ENCODE data around the gene IL1B.

IL1B gene

GRCh38 chr2:112791693-112792230, 44.8 kb downstream of the IL1B start:
- H3K27ac ChIP-seq, result no peak overlapping the region
- no peak for TF ChIP-seq ZFX (IDR thresholded peaks at IDR 0.05)
- TF ChIP-seq CTCF (conservative IDR thresholded peaks at IDR 0.05), result no peak

GRCh38 chr2:112791019-112791418, 45.6 kb downstream of the IL1B start:
- TF ChIP-seq ZFX (IDR thresholded peaks at IDR 0.05) (no peak), CTCF (conservative IDR thresholded peaks at IDR 0.05) (no peak)
- H3K27ac ChIP-seq, result no peak overlapping the region

- H3K27ac ChIP-seq, result no peak overlapping the region
- no peak for TF ChIP-seq CTCF (conservative IDR thresholded peaks at IDR 0.05)
- TF ChIP-seq ZFX (IDR thresholded peaks at IDR 0.05), result no peak
These were observed 46.3 kb downstream of the IL1B start for GRCh38 chr2:112790305-112790704.

- no peak for TF ChIP-seq ZFX (IDR thresholded peaks at IDR 0.05)
- no peak for TF ChIP-seq CTCF (conservative IDR thresholded peaks at IDR 0.05)
These were observed 47.4 kb downstream of the IL1B start for GRCh38 chr2:112789186-112789585.

GRCh38 chr2:112788653-112789052, 47.9 kb downstream of the IL1B start:
- no peak for TF ChIP-seq CTCF (conservative IDR thresholded peaks at IDR 0.05)
- no peak for TF ChIP-seq ZFX (IDR thresholded peaks at IDR 0.05)

More at GRCh38 chr2:112789186-112789585, 47.4 kb downstream of the IL1B start:
- H3K27ac ChIP-seq, result no peak overlapping the region

GRCh38 chr2:112787729-112788393, 48.7 kb downstream of the IL1B start:
- no peak for TF ChIP-seq CTCF (conservative IDR thresholded peaks at IDR 0.05)
- no peak for TF ChIP-seq ZFX (IDR thresholded peaks at IDR 0.05)
- no peak overlapping the region for H3K27ac ChIP-seq

More at GRCh38 chr2:112788653-112789052, 47.9 kb downstream of the IL1B start:
- H3K27ac ChIP-seq, result no peak overlapping the region

GRCh38 chr2:112787294-112787693, 49.3 kb downstream of the IL1B start:
- TF ChIP-seq CTCF (conservative IDR thresholded peaks at IDR 0.05), result no peak
- no peak for TF ChIP-seq ZFX (IDR thresholded peaks at IDR 0.05)
- H3K27ac ChIP-seq, result no peak overlapping the region

Data from C4-2B (cell line).